Measurements from ENCODE around the gene EFCAB11. TPM values are rescaled to one million over a fixed set of nuclear protein-coding genes. Genes with fewer than 3 reads are reported as not detected.

Gene EFCAB11
- total and polyA plus RNA-seq, 2 experiments from 2014 or later: 7.7 to 24.6 TPM

DNA sequence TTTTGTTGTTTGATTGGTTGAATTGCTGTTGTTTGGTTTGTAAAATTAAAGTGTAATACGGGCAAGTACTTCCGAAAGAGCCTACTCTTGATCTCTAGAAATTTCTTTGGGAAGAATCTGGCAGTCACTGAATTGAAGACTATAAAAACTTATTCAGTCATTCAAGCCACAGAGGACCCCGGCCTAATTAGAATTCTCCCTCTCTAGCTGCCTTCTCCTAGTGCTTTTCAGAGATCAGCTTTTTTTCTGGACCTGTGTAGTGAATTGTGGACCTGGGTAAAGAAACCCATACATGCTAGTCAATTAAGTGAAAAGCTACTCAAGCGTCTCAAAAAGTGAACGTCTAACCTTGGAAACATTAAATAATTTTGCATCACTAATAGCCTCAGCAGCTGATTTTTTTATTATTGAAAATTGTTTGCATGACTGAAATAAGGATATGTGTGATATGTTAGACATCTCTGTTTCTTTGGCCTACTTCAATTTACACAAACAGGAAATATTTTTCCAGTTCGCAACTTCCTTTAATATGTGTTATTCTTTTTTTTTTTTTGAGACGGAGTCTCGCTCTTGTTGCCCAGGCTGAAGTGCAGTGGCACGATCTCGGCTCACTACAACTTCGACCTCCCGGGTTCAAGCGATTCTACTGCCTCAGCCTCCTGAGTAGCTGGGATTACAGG lies 27.2 kb downstream of the EFCAB11 start:
- Histone ChIP-seq H3K9me2 (ENCODE audit: insufficient read depth) (no peaks in the 10 kb centered on the region), H3K4me1 (ENCODE audit: insufficient read depth) (peaks cover 3% of the 10 kb centered on the region; the same call in 1 of the 2 replicates), H3K36me3 (ENCODE audit: insufficient read depth) (0 out of 2 replicates have a peak, but pooled peaks cover 5% of the 10 kb centered on the region), H3F3A (replicated peaks; ENCODE audit: low read depth) (no peaks in the 10 kb centered on the region; the same call in 1 of the 2 replicates), H3K79me2 (replicated peaks; ENCODE audit: insufficient read depth) (no peaks in the 10 kb centered on the region), H3K27ac (ENCODE audit: low read depth) (no peak overlapping the region), H4K20me1 (replicated peaks; ENCODE audit: insufficient read depth) (no peaks in the 10 kb centered on the region), H3K27me3 (ENCODE audit: insufficient read depth) (no peaks in the 10 kb centered on the region), H3K4me3 (no peak overlapping the region), H3K4me2 (no peak overlapping the region), H2AFZ (no peak overlapping the region)
- TF ChIP-seq POLR2AphosphoS5 (IDR thresholded peaks at IDR 0.05; ENCODE audit: low read depth) (no peak), REST (IDR thresholded peaks at IDR 0.05; ENCODE audit: unreplicated experiment) (no peak), CREB1 (CRISPR knock-in tag; IDR thresholded peaks at IDR 0.05; ENCODE audit: low read depth) (no peak), EZH2phosphoT487 (IDR thresholded peaks at IDR 0.05; ENCODE audit: unreplicated experiment) (no peak)
- Mint-ChIP-seq H3K4me1 (peaks cover 10% of the 10 kb centered on the region; the same call in 2 of the 3 replicates), H3K27me3 (ENCODE audit: insufficient read depth, low read depth, poor library complexity) (no peaks in the 10 kb centered on the region), H3K36me3 (ENCODE audit: low read depth) (no peaks in the 10 kb centered on the region), H3K9me3 (no peaks in the 10 kb centered on the region), H3K4me3 (no peak overlapping the region), H3K27ac (no peak overlapping the region)
- ATAC-seq (no peak), DNase-seq (ENCODE audit: low spot score) (no peak)

- H3K36me3 Mint-ChIP-seq (ENCODE audit: low read depth): no peaks in the 10 kb centered on the region
- H2AFZ ChIP-seq: no peak overlapping the region
- ATAC-seq (no peak), DNase-seq (ENCODE audit: low spot score) (no peak)
- H3K27me3 Mint-ChIP-seq (ENCODE audit: insufficient read depth, low read depth, poor library complexity): no peaks in the 10 kb centered on the region
- no peak overlapping the region for H3K4me3 ChIP-seq
- peaks cover 3% of the 10 kb centered on the region; the same call in 1 of the 2 replicates for H3K4me1 ChIP-seq (ENCODE audit: insufficient read depth)
- no peaks in the 10 kb centered on the region for H3K9me2 ChIP-seq (ENCODE audit: insufficient read depth)
- H3K4me1 Mint-ChIP-seq: peaks cover 10% of the 10 kb centered on the region; the same call in 2 of the 3 replicates
- no peak overlapping the region for H3K4me3 Mint-ChIP-seq
- no peaks in the 10 kb centered on the region for H3K79me2 ChIP-seq (replicated peaks; ENCODE audit: insufficient read depth)
- H3K27ac ChIP-seq (ENCODE audit: low read depth): no peak overlapping the region
- H3K27ac Mint-ChIP-seq: no peak overlapping the region
- no peak overlapping the region for H3K4me2 ChIP-seq
- 0 out of 2 replicates have a peak, but pooled peaks cover 5% of the 10 kb centered on the region for H3K36me3 ChIP-seq (ENCODE audit: insufficient read depth)
- H3F3A ChIP-seq (replicated peaks; ENCODE audit: low read depth): no peaks in the 10 kb centered on the region; the same call in 1 of the 2 replicates
- H3K27me3 ChIP-seq (ENCODE audit: insufficient read depth): no peaks in the 10 kb centered on the region
- no peaks in the 10 kb centered on the region; the same call in 1 of the 2 replicates for H4K20me1 ChIP-seq (replicated peaks; ENCODE audit: insufficient read depth)
- no peaks in the 10 kb centered on the region for H3K9me3 Mint-ChIP-seq
- no peak for TF ChIP-seq STAT1 (IDR thresholded peaks at IDR 0.05; ENCODE audit: unreplicated experiment)
- TF ChIP-seq, protein P1, sequence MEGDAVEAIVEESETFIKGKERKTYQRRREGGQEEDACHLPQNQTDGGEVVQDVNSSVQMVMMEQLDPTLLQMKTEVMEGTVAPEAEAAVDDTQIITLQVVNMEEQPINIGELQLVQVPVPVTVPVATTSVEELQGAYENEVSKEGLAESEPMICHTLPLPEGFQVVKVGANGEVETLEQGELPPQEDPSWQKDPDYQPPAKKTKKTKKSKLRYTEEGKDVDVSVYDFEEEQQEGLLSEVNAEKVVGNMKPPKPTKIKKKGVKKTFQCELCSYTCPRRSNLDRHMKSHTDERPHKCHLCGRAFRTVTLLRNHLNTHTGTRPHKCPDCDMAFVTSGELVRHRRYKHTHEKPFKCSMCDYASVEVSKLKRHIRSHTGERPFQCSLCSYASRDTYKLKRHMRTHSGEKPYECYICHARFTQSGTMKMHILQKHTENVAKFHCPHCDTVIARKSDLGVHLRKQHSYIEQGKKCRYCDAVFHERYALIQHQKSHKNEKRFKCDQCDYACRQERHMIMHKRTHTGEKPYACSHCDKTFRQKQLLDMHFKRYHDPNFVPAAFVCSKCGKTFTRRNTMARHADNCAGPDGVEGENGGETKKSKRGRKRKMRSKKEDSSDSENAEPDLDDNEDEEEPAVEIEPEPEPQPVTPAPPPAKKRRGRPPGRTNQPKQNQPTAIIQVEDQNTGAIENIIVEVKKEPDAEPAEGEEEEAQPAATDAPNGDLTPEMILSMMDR (conservative IDR thresholded peaks at IDR 0.05; ENCODE audit: low read depth in 2 of 2): no peak
- TF ChIP-seq NANOG (IDR thresholded peaks at IDR 0.05; ENCODE audit: borderline replicate concordance): no peak
- TF ChIP-seq ZNF331 (CRISPR knock-in tag; IDR thresholded peaks at IDR 0.05; ENCODE audit: low read depth): no peak
- TF ChIP-seq CREB1 (CRISPR knock-in tag; IDR thresholded peaks at IDR 0.05; ENCODE audit: low read depth): no peak
- TF ChIP-seq REST (IDR thresholded peaks at IDR 0.05; ENCODE audit: unreplicated experiment): no peak
- TF ChIP-seq POLR2AphosphoS5 (IDR thresholded peaks at IDR 0.05; ENCODE audit: low read depth): no peak
- no peak for TF ChIP-seq ETS1 (IDR thresholded peaks at IDR 0.05)
- TF ChIP-seq EZH2phosphoT487 (IDR thresholded peaks at IDR 0.05; ENCODE audit: unreplicated experiment): no peak
- TF ChIP-seq JUNB (IDR thresholded peaks at IDR 0.05; ENCODE audit: unreplicated experiment): no peak
- no peak for TF ChIP-seq EZH2 (IDR thresholded peaks at IDR 0.05; ENCODE audit: low read depth, unreplicated experiment)
Observed at GRCh38 chr14:89926694-89927093, 27.8 kb downstream of the EFCAB11 start.

All from GM23338 (cell line).